WTC11 (cell line): ENCODE measurements around the gene RTN4. TPM values are rescaled to one million over a fixed set of nuclear protein-coding genes. Genes with fewer than 3 reads are reported as not detected.

Experiments
- ATAC-seq: fragments of 200-7000 bp; cut with Tn5 transposase; 2 replicates; pipeline ENCODE4 v1.10.0; 2021; ENCODE audit warnings: mild to moderate bottlenecking, moderate library complexity
- CTCF ChIA-PET: fragments of 300-600 bp; sonication (Branson Sonifier 250); formaldehyde crosslinking; loops from one replicate; lab custom pipeline; 2021; ENCODE audit warnings: antibody characterized with exemption; lab: Charles Lee
- POLR2A ChIA-PET: fragments of 350-600 bp; sonication (Branson Sonifier 250); formaldehyde crosslinking; loops from one replicate; lab custom pipeline; 2021; ENCODE audit warnings: antibody characterized with exemption; lab: Charles Lee
- DNase-seq: peaks from one replicate; pipeline ENCODE4 v3.0.0; 2021; ENCODE audit warnings: low spot score
- H3K27ac Mint-ChIP-seq: 2 replicates; pipeline ENCODE4 v1.8.0; 2021; ENCODE audit warnings: mixed read lengths
- H3K27me3 Mint-ChIP-seq: 2 replicates; pipeline ENCODE4 v1.8.0; 2021; ENCODE audit warnings: low read depth, mild to moderate bottlenecking, moderate library complexity, mixed read lengths
- H3K36me3 Mint-ChIP-seq: 2 replicates; pipeline ENCODE4 v1.8.0; 2021; ENCODE audit warnings: mixed read lengths
- H3K4me1 Mint-ChIP-seq: 2 replicates; pipeline ENCODE4 v1.8.0; 2022; ENCODE audit warnings: mixed read lengths
- H3K4me3 Mint-ChIP-seq: 2 replicates; pipeline ENCODE4 v1.8.0; 2021; ENCODE audit warnings: mild to moderate bottlenecking, moderate library complexity, mixed read lengths
- H3K9me3 Mint-ChIP-seq: 2 replicates; pipeline ENCODE4 v1.8.0; 2021; ENCODE audit warnings: mixed read lengths
- E2F4 ChIP-seq: sonication (generic); formaldehyde crosslinking; IDR thresholded peaks from 2 replicates; pipeline ENCODE4 v1.8.1; 2022; ENCODE audit warnings: low read depth, mild to moderate bottlenecking, moderate library complexity, missing genetic modification reagents, borderline replicate concordance
- ESRRA ChIP-seq: sonication (generic); formaldehyde crosslinking; IDR thresholded peaks from 2 replicates; pipeline ENCODE4 v1.8.1; 2022; ENCODE audit warnings: mild to moderate bottlenecking, missing genetic modification reagents, borderline replicate concordance
- FOXK1 ChIP-seq: sonication (generic); formaldehyde crosslinking; IDR thresholded peaks from 2 replicates; pipeline ENCODE4 v1.8.0; 2022; ENCODE audit warnings: mild to moderate bottlenecking, moderate library complexity, missing genetic modification reagents
- GTF2I ChIP-seq: fragments of 250-450 bp; sonication (Bioruptor Pico); conservative IDR thresholded peaks from 2 replicates; pipeline ENCODE4 v1.4.0; 2021; ENCODE audit warnings: mild to moderate bottlenecking
- IRF1 ChIP-seq: sonication (generic); formaldehyde crosslinking; IDR thresholded peaks from 2 replicates; pipeline ENCODE4 v1.8.0; 2023; ENCODE audit warnings: missing genetic modification reagents
- IRF2 ChIP-seq: sonication (generic); formaldehyde crosslinking; IDR thresholded peaks from 2 replicates; pipeline ENCODE4 v1.8.0; 2022; ENCODE audit warnings: low read depth, missing genetic modification reagents, borderline replicate concordance
- JAZF1 ChIP-seq: fragments of 250-450 bp; sonication (Bioruptor Pico); IDR thresholded peaks from 2 replicates; pipeline ENCODE4 v1.9.0; 2021; ENCODE audit warnings: moderate library complexity, mild to moderate bottlenecking, inconsistent platforms
- MLX ChIP-seq: sonication (generic); formaldehyde crosslinking; IDR thresholded peaks from 2 replicates; pipeline ENCODE4 v1.8.1; 2023; ENCODE audit warnings: mild to moderate bottlenecking, missing genetic modification reagents, moderate library complexity
- NFYB ChIP-seq: sonication (generic); formaldehyde crosslinking; conservative IDR thresholded peaks from 2 replicates; pipeline ENCODE4 v1.8.0; 2022; ENCODE audit warnings: low read depth, missing genetic modification reagents
- NR1H2 ChIP-seq: sonication (generic); formaldehyde crosslinking; IDR thresholded peaks from 2 replicates; pipeline ENCODE4 v1.9.0; 2021; ENCODE audit warnings: mild to moderate bottlenecking, moderate library complexity, missing genetic modification reagents
- SMAD3 ChIP-seq: sonication (generic); formaldehyde crosslinking; IDR thresholded peaks from 2 replicates; pipeline ENCODE4 v1.8.0; 2022; ENCODE audit warnings: missing genetic modification reagents, mild to moderate bottlenecking, borderline replicate concordance
- SOX15 ChIP-seq: fragments of 250-450 bp; sonication (Bioruptor Pico); IDR thresholded peaks from 2 replicates; pipeline ENCODE4 v1.9.0; 2021; ENCODE audit warnings: mild to moderate bottlenecking
- TCF7 ChIP-seq: sonication (generic); formaldehyde crosslinking; IDR thresholded peaks from 2 replicates; pipeline ENCODE4 v1.8.0; 2022; ENCODE audit warnings: mild to moderate bottlenecking, low read depth, missing genetic modification reagents, moderate library complexity
- ZNF121 ChIP-seq: sonication (generic); formaldehyde crosslinking; IDR thresholded peaks from 2 replicates; pipeline ENCODE4 v1.8.0; 2023; ENCODE audit warnings: missing genetic modification reagents
- ZNF396 ChIP-seq: fragments of 250-450 bp; sonication (Bioruptor Pico); IDR thresholded peaks from 2 replicates; pipeline ENCODE4 v1.8.0; 2021; ENCODE audit warnings: mild to moderate bottlenecking, moderate library complexity, borderline replicate concordance
- ZNF416 ChIP-seq: fragments of 250-450 bp; sonication (Bioruptor Pico); IDR thresholded peaks from 2 replicates; pipeline ENCODE4 v1.9.0; 2021; ENCODE audit warnings: mild to moderate bottlenecking, inconsistent platforms
- ZSCAN18 ChIP-seq: fragments of 250-450 bp; sonication (Bioruptor Pico); IDR thresholded peaks from 2 replicates; pipeline ENCODE4 v2.1.2; 2022; ENCODE audit warnings: mild to moderate bottlenecking, moderate library complexity
- total RNA-seq: library from RNA; stranded (reverse); gene quantifications from 3 replicates; pipeline ENCODE4 v1.2.3, GENCODE V29; 2021
- TF ChIP-seq, protein P1 (sequence below): sonication (generic); formaldehyde crosslinking; IDR thresholded peaks from 2 replicates; pipeline ENCODE4 v1.8.0; 2023; ENCODE audit warnings: missing genetic modification reagents, mild to moderate bottlenecking, borderline replicate concordance
- TF ChIP-seq, protein P2 (sequence below): sonication (generic); formaldehyde crosslinking; conservative IDR thresholded peaks from 2 replicates; pipeline ENCODE4 v1.8.1; 2022; ENCODE audit warnings: mild to moderate bottlenecking, missing genetic modification reagents
- TF ChIP-seq, protein P3 (sequence below): sonication (generic); formaldehyde crosslinking; IDR thresholded peaks from 2 replicates; pipeline ENCODE4 v1.8.1; 2023; ENCODE audit warnings: mild to moderate bottlenecking, missing genetic modification reagents

RTN4 gene
- total RNA-seq, 1 experiment from 2014 or later, result 202 TPM

DNA sequence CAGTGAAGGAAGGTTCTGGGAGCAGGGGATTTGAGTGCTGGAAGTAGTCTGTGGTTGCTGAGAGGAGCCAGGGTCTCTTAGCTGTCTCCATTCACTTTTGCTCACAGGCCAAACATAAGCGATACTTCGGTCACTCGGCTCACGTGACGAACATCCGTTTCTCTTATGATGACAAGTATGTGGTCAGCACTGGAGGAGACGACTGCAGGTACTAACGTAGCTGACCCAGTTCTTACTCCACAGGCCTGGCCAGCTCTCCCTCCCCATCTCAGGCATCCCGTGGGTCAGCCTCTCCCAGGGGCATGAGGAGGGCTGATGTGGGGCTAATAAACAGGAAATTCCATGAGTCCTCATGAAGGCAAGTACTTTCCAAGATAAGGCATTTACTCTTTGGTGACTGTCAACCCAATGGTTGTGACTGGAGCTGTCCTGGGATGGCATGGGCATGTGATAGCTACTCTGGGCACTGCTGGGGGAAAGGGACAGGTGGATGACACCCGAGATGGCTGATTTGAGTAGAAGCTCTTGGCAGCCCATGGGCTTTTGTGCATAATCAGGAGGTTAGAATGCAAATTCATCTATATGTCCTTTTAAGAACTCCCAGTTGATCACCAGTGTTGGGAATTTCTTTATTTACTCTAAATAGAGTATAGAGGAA is 81.6 kb downstream of the RTN4 start:
- no peak for ATAC-seq
- TF ChIP-seq FOXK1 (CRISPR knock-in tag) (no peak), JAZF1 (CRISPR knock-in tag) (no peak), ZSCAN18 (CRISPR knock-in tag) (no peak), ZNF416 (CRISPR knock-in tag) (no peak)
- TF ChIP-seq, protein P1, sequence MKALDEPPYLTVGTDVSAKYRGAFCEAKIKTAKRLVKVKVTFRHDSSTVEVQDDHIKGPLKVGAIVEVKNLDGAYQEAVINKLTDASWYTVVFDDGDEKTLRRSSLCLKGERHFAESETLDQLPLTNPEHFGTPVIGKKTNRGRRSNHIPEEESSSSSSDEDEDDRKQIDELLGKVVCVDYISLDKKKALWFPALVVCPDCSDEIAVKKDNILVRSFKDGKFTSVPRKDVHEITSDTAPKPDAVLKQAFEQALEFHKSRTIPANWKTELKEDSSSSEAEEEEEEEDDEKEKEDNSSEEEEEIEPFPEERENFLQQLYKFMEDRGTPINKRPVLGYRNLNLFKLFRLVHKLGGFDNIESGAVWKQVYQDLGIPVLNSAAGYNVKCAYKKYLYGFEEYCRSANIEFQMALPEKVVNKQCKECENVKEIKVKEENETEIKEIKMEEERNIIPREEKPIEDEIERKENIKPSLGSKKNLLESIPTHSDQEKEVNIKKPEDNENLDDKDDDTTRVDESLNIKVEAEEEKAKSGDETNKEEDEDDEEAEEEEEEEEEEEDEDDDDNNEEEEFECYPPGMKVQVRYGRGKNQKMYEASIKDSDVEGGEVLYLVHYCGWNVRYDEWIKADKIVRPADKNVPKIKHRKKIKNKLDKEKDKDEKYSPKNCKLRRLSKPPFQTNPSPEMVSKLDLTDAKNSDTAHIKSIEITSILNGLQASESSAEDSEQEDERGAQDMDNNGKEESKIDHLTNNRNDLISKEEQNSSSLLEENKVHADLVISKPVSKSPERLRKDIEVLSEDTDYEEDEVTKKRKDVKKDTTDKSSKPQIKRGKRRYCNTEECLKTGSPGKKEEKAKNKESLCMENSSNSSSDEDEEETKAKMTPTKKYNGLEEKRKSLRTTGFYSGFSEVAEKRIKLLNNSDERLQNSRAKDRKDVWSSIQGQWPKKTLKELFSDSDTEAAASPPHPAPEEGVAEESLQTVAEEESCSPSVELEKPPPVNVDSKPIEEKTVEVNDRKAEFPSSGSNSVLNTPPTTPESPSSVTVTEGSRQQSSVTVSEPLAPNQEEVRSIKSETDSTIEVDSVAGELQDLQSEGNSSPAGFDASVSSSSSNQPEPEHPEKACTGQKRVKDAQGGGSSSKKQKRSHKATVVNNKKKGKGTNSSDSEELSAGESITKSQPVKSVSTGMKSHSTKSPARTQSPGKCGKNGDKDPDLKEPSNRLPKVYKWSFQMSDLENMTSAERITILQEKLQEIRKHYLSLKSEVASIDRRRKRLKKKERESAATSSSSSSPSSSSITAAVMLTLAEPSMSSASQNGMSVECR (CRISPR knock-in tag), result no peak
- TF ChIP-seq, protein P2, sequence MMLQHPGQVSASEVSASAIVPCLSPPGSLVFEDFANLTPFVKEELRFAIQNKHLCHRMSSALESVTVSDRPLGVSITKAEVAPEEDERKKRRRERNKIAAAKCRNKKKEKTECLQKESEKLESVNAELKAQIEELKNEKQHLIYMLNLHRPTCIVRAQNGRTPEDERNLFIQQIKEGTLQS, result no peak
- TF ChIP-seq, all 79 proteins: peak for 0
- ChIA-PET POLR2A (no interaction called here), CTCF (interaction anchor here (0.8 to 1.0 kb wide), 2 partner anchors 69 to 130 kb away, joined by 3 read pairs; no protein-coding TSS in a partner anchor)
- no peak for DNase-seq
- H3K36me3 Mint-ChIP-seq, result peaks cover 31% of the 10 kb centered on the region
- H3K9me3 Mint-ChIP-seq, result peaks cover 13% of the 10 kb centered on the region
- no peak overlapping the region; the same call in 1 of the 2 replicates for H3K27ac Mint-ChIP-seq
- H3K27me3 Mint-ChIP-seq, result no peaks in the 10 kb centered on the region
- peaks cover 47% of the 10 kb centered on the region for H3K4me1 Mint-ChIP-seq
- H3K4me3 Mint-ChIP-seq, result no peak overlapping the region

GRCh38 chr2:54967759-54968365 is 82.4 kb downstream of the RTN4 start:
- ATAC-seq, result peak; percentile 8; the same call in 1 of the 2 replicates
- no peak for TF ChIP-seq IRF2 (CRISPR knock-in tag)
- TF ChIP-seq GTF2I (CRISPR knock-in tag), result no peak
- TF ChIP-seq MLX (CRISPR knock-in tag), result no peak
- no peak for TF ChIP-seq IRF1 (CRISPR knock-in tag)
- TF ChIP-seq NR1H2 (CRISPR knock-in tag), result no peak
- TF ChIP-seq ZNF121, result no peak
- no peak for TF ChIP-seq ZNF396 (CRISPR knock-in tag)
- no peak for TF ChIP-seq SOX15 (CRISPR knock-in tag)
- no peak for TF ChIP-seq ESRRA (CRISPR knock-in tag)
- TF ChIP-seq, protein P3, sequence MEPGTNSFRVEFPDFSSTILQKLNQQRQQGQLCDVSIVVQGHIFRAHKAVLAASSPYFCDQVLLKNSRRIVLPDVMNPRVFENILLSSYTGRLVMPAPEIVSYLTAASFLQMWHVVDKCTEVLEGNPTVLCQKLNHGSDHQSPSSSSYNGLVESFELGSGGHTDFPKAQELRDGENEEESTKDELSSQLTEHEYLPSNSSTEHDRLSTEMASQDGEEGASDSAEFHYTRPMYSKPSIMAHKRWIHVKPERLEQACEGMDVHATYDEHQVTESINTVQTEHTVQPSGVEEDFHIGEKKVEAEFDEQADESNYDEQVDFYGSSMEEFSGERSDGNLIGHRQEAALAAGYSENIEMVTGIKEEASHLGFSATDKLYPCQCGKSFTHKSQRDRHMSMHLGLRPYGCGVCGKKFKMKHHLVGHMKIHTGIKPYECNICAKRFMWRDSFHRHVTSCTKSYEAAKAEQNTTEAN (CRISPR knock-in tag), result no peak
- TF ChIP-seq TCF7 (CRISPR knock-in tag), result no peak
- no peak for TF ChIP-seq E2F4 (CRISPR knock-in tag)
- no peak for TF ChIP-seq NFYB (CRISPR knock-in tag)
- no peak for TF ChIP-seq SMAD3 (CRISPR knock-in tag)
- TF ChIP-seq, all 79 proteins: peak for 0
- ChIA-PET POLR2A (no interaction called here), CTCF (interaction anchor here (1.0 kb wide), 1 partner anchor 68 kb away, joined by 3 read pairs; no protein-coding TSS in a partner anchor)
- Mint-ChIP-seq H3K36me3 (peaks cover 31% of the 10 kb centered on the region), H3K9me3 (peaks cover 13% of the 10 kb centered on the region), H3K4me1 (peaks cover 47% of the 10 kb centered on the region), H3K27me3 (no peaks in the 10 kb centered on the region), H3K4me3 (no peak overlapping the region), H3K27ac (no peak overlapping the region)
- no peak for DNase-seq
